ENCODE data around the gene KCNJ5.
A peak's percentile ranks its signal among the peaks of the same experiment; 100 is the strongest.

Gene KCNJ5

DNA sequence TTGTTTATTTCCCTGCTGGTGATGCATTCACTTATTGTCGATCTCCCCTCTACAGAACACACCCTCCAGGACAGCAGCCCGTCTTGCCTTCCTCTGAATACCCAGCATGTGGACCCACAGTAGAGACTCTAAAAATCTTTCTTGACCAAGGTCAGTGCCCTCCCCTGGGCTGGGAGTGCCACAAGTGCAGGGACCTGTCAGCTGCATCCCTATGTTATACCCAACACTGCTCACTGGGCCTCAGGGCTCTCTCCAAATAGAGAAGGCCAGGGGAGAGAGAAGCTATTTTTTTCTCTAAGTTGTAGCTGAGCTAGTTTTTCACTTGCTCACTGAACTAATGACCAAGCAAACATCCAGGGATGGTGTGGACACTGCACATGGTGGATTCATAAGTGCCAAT lies 33.8 kb upstream of the KCNJ5 start:
- no peak overlapping the region for H3K4me3 ChIP-seq (ENCODE audit: low read length)
- no peak overlapping the region for H3K27ac ChIP-seq (ENCODE audit: low read depth, low read length)
- no peaks in the 10 kb centered on the region for H3K36me3 ChIP-seq (ENCODE audit: insufficient read depth, low read length)
- H3K9ac ChIP-seq (ENCODE audit: low read depth, low read length), result no peak overlapping the region
- H3K27me3 ChIP-seq (ENCODE audit: insufficient read depth, low read length), result peaks cover 21% of the 10 kb centered on the region
- 92% methylated on average over 2 of the region's 2 CpGs for WGBS
- H3K9me3 ChIP-seq (ENCODE audit: insufficient read depth, low read depth, low read length), result no peaks in the 10 kb centered on the region
- H3K4me1 ChIP-seq (ENCODE audit: insufficient read depth, low read length), result no peaks in the 10 kb centered on the region

DNA sequence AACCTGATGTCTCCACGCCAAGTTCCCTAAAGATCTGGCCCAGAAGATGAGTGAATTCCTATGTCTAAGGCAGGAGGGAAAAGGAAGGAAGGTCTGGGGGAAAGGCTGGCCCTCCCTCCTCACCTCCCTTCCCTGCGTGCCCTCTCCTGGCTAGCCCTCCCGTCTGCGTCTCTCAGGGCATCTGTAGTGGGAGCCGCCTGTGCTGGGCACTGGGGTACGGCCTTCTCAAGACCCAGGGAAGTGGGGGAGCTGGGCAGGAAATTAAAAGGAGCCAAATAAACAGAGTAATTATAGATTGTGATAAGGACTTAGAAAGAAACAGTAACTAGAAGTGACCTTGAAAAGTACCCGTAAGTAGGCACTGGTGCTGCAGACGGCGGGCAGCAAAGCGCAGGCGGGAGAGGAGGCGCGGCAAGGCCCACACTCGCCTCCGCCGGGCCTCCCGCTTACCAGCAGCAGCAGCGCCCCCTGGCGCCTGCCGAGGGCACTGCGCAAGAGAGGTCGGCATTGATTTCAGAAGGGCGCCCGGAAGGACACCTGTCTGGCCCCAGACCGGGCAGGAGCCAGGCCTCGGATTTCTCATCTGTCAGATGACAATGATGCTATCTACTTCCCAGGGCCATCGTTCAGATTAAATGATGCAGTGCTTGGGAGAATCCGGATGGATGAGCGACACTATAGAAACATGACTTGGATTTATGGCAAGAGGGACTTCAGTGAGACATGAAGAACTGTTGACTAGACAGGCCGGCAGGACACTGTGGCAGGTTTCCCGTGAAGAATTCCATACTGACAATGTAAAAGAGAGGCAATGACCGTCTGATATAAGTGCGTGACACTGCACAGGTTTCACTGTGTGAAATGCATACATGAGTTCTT lies 31.4 kb upstream of the KCNJ5 start:
- Histone ChIP-seq H3K27me3 (ENCODE audit: insufficient read depth, low read length) (peaks cover 21% of the 10 kb centered on the region), H3K36me3 (ENCODE audit: insufficient read depth, low read length) (no peaks in the 10 kb centered on the region), H3K27ac (ENCODE audit: low read depth, low read length) (no peak overlapping the region), H3K9ac (ENCODE audit: low read depth, low read length) (no peak overlapping the region), H3K9me3 (ENCODE audit: insufficient read depth, low read depth, low read length) (no peaks in the 10 kb centered on the region), H3K4me1 (ENCODE audit: insufficient read depth, low read length) (peaks cover 7% of the 10 kb centered on the region; the same call in 1 of the 2 replicates), H3K4me3 (ENCODE audit: low read length) (no peak overlapping the region)
- WGBS, result 37% methylated on average over 33 of the region's 33 CpGs

DNA sequence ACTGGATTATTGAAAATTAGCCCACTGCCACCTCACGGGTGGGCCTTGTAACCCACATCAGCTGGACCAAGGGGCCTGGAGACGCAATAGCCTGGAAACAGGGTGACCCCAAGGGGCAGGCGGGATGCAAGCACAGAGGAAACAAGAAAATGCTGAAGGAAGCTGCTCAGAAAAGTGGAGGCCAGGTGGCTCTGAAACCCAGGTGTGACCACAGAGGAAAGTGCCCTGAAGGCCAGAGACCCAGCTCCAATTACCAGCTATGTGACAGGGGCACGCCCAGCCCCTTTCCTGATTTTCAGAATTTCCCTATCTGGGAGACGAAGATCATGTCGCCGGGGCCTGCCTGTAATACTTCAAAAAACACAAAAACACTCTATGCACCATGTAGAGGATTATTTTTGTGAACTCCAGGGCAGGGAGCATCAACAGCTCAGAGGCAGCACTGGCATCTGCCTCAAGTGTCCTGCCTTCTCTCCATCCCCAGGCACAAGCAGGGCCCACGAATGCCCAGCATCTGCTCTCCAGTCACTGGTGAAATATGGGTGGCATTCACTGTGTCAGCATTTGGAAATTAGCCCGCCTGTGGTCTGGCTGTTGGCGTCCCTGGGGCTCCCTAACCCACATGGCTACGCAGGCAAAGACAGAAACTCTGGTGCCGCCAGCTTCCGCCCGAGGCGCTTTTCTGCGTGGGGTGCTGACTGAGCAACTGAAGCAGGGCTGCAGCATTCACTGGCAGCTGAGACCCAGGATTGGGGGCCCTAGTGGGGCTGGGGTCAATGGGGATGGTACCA lies 30.4 kb upstream of the KCNJ5 start:
- Histone ChIP-seq H3K9ac (ENCODE audit: low read depth, low read length) (no peak overlapping the region), H3K36me3 (ENCODE audit: insufficient read depth, low read length) (no peaks in the 10 kb centered on the region), H3K27ac (ENCODE audit: low read depth, low read length) (no peak overlapping the region), H3K4me1 (ENCODE audit: insufficient read depth, low read length) (peaks cover 7% of the 10 kb centered on the region; the same call in 1 of the 2 replicates), H3K27me3 (ENCODE audit: insufficient read depth, low read length) (peaks cover 21% of the 10 kb centered on the region), H3K9me3 (ENCODE audit: insufficient read depth, low read depth, low read length) (no peaks in the 10 kb centered on the region), H3K4me3 (ENCODE audit: low read length) (no peak overlapping the region)
- 94% methylated on average over 16 of the region's 16 CpGs for WGBS

DNA sequence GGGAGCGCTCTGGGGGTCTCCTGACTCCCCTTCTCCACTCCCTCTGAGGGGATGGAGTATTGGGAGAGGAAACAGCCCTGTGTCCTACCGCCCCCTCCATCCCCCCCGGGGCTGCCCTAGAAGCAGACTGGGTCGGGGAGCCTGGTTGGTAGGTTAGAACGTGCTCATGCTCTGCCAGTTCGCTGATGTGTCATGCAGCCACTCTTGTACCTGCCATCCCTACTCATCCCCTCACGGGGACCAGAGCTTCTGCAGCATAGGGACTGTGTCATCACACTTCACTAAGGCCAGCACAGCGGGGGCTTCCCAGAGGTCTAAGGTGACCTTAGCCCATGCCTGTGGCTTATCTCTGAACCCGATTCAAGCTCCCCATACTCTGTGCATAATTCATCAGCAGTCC lies 28.8 kb upstream of the KCNJ5 start:
- Histone ChIP-seq H3K9me3 (ENCODE audit: insufficient read depth, low read depth, low read length) (no peaks in the 10 kb centered on the region), H3K27ac (ENCODE audit: low read depth, low read length) (no peak overlapping the region), H3K27me3 (ENCODE audit: insufficient read depth, low read length) (peaks cover 13% of the 10 kb centered on the region), H3K9ac (ENCODE audit: low read depth, low read length) (no peak overlapping the region), H3K4me1 (ENCODE audit: insufficient read depth, low read length) (peaks cover 7% of the 10 kb centered on the region; the same call in 1 of the 2 replicates), H3K4me3 (ENCODE audit: low read length) (no peak overlapping the region), H3K36me3 (ENCODE audit: insufficient read depth, low read length) (no peaks in the 10 kb centered on the region)
- WGBS, result 92% methylated on average over 8 of the region's 9 CpGs

GRCh38 chr11:128862908-128863660 lies 28.1 kb upstream of the KCNJ5 start:
- WGBS, result 85% methylated on average over 4 of the region's 4 CpGs

GRCh38 chr11:128865490-128865889 lies 25.7 kb upstream of the KCNJ5 start:
- no peaks in the 10 kb centered on the region for H3K27me3 ChIP-seq (ENCODE audit: insufficient read depth, low read length)
- 100% methylated on average over 1 of the region's 1 CpG for WGBS
- H3K9me3 ChIP-seq (ENCODE audit: insufficient read depth, low read depth, low read length), result no peaks in the 10 kb centered on the region

More at GRCh38 chr11:128862908-128863660, 28.1 kb upstream of the KCNJ5 start:
- Histone ChIP-seq H3K4me1 (ENCODE audit: insufficient read depth, low read length) (peaks cover 7% of the 10 kb centered on the region; the same call in 1 of the 2 replicates), H3K4me3 (ENCODE audit: low read length) (no peak overlapping the region), H3K9ac (ENCODE audit: low read depth, low read length) (no peak overlapping the region), H3K9me3 (ENCODE audit: insufficient read depth, low read depth, low read length) (no peaks in the 10 kb centered on the region), H3K36me3 (ENCODE audit: insufficient read depth, low read length) (no peaks in the 10 kb centered on the region), H3K27me3 (ENCODE audit: insufficient read depth, low read length) (peaks cover 13% of the 10 kb centered on the region), H3K27ac (ENCODE audit: low read depth, low read length) (no peak overlapping the region)

GRCh38 chr11:128867277-128867676 lies 23.9 kb upstream of the KCNJ5 start, which contains the start of gene KCNJ1:
KCNJ1 (minus strand) TSS chr11:128867296; CDS start chr11:128840243, 27,053 bp downstream.
- H3K27me3 ChIP-seq (ENCODE audit: insufficient read depth, low read length), result peaks cover 8% of the 10 kb centered on the region
- H3K36me3 ChIP-seq (ENCODE audit: insufficient read depth, low read length), result no peaks in the 10 kb centered on the region
- no peak within 1 kb of the TSS for H3K9ac ChIP-seq (ENCODE audit: low read depth, low read length)
- peaks cover 28% of the 10 kb centered on the region for H3K4me1 ChIP-seq (ENCODE audit: insufficient read depth, low read length)
- H3K9me3 ChIP-seq (ENCODE audit: insufficient read depth, low read depth, low read length), result no peaks in the 10 kb centered on the region
- H3K27ac ChIP-seq (ENCODE audit: low read depth, low read length), result no peak within 1 kb of the TSS
- 94% methylated on average over 8 of the region's 8 CpGs for whole genome bisulfite sequencing
- no peak within 1 kb of the TSS for H3K4me3 ChIP-seq (ENCODE audit: low read length)

More at GRCh38 chr11:128865490-128865889, 25.7 kb upstream of the KCNJ5 start:
- H3K4me1 ChIP-seq (ENCODE audit: insufficient read depth, low read length), result peaks cover 11% of the 10 kb centered on the region
- H3K4me3 ChIP-seq (ENCODE audit: low read length), result no peak overlapping the region
- H3K9ac ChIP-seq (ENCODE audit: low read depth, low read length), result no peak overlapping the region
- H3K36me3 ChIP-seq (ENCODE audit: insufficient read depth, low read length), result no peaks in the 10 kb centered on the region
- no peak overlapping the region for H3K27ac ChIP-seq (ENCODE audit: low read depth, low read length)

- peaks cover 23% of the 10 kb centered on the region for H3K27me3 ChIP-seq (ENCODE audit: insufficient read depth, low read length)
- peaks cover 33% of the 10 kb centered on the region for H3K4me1 ChIP-seq (ENCODE audit: insufficient read depth, low read length)
- no peak overlapping the region for H3K4me3 ChIP-seq (ENCODE audit: low read length)
- H3K9me3 ChIP-seq (ENCODE audit: insufficient read depth, low read depth, low read length), result no peaks in the 10 kb centered on the region
- no peaks in the 10 kb centered on the region for H3K36me3 ChIP-seq (ENCODE audit: insufficient read depth, low read length)
- WGBS, result 95% methylated on average over 10 of the region's 10 CpGs
- no peak overlapping the region for H3K9ac ChIP-seq (ENCODE audit: low read depth, low read length)
- no peak overlapping the region for H3K27ac ChIP-seq (ENCODE audit: low read depth, low read length)
Observed at GRCh38 chr11:128868841-128869671, 22.1 kb upstream of the KCNJ5 start.

- Histone ChIP-seq H3K27me3 (ENCODE audit: insufficient read depth, low read length) (peaks cover 39% of the 10 kb centered on the region), H3K9ac (ENCODE audit: low read depth, low read length) (peak overlapping the region; percentile 30; the same call in 1 of the 2 replicates), H3K9me3 (ENCODE audit: insufficient read depth, low read depth, low read length) (no peaks in the 10 kb centered on the region), H3K27ac (ENCODE audit: low read depth, low read length) (peak overlapping the region; percentile 57), H3K4me1 (ENCODE audit: insufficient read depth, low read length) (peaks cover 33% of the 10 kb centered on the region), H3K4me3 (ENCODE audit: low read length) (peak overlapping the region; percentile 15), H3K36me3 (ENCODE audit: insufficient read depth, low read length) (no peaks in the 10 kb centered on the region)
- WGBS, result 31% methylated on average over 6 of the region's 6 CpGs
Observed at GRCh38 chr11:128871168-128871610, 20.0 kb upstream of the KCNJ5 start.

DNA sequence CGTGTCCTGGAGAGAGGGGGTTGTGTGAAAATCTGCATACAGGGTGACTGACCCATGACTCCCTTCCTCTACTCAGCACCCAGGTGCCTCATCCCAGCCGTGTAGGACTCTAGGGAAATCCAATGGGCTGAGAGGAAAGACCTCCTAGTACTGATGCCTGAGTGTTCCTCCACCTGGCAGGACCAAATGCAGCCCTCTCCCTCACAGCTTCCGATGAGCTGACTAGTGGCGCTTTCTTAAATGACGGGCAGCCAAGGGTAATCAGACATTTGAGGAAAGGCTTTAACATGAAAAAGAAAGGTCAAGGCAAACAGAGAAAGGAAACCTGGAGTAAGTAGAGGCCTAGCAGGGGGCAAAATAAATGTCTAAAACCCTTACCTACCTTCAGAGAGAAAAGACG lies 19.1 kb upstream of the KCNJ5 start:
- no peak overlapping the region; the same call in 1 of the 2 replicates for H3K9ac ChIP-seq (ENCODE audit: low read depth, low read length)
- peaks cover 33% of the 10 kb centered on the region for H3K4me1 ChIP-seq (ENCODE audit: insufficient read depth, low read length)
- peak overlapping the region; percentile 15 for H3K4me3 ChIP-seq (ENCODE audit: low read length)
- no peak overlapping the region for H3K27ac ChIP-seq (ENCODE audit: low read depth, low read length)
- peaks cover 45% of the 10 kb centered on the region for H3K27me3 ChIP-seq (ENCODE audit: insufficient read depth, low read length)
- no peaks in the 10 kb centered on the region for H3K36me3 ChIP-seq (ENCODE audit: insufficient read depth, low read length)
- no peaks in the 10 kb centered on the region for H3K9me3 ChIP-seq (ENCODE audit: insufficient read depth, low read depth, low read length)
- 30% methylated on average over 5 of the region's 6 CpGs for WGBS

Measured in HUES64 (cell line).